ENCODE measurements around the gene CDK6.

- no peak for TF ChIP-seq EZH2phosphoT487 (IDR thresholded peaks at IDR 0.05; ENCODE audit: low read depth)
- TF ChIP-seq CTCF (IDR thresholded peaks at IDR 0.05; ENCODE audit: low read depth, low read length) = no peak
These were observed 139.8 kb downstream of the CDK6 start for GRCh38 chr7:92696584-92696983.

Data from OCI-LY3 (cell line).